Measurements from ENCODE around the gene JMJD7.
A peak's percentile ranks its signal among the peaks of the same experiment; 100 is the strongest.

JMJD7 gene

GRCh38 chr15:41858756-41859155, 30.9 kb downstream of the JMJD7 start:
- no peak for DNase-seq (ENCODE audit: extremely low read depth in 1 of 2, low read depth in 1 of 2)

GRCh38 chr15:41860049-41860828, 32.3 kb downstream of the JMJD7 start:
- DNase-seq (ENCODE audit: extremely low read depth in 1 of 2, low read depth in 1 of 2), result no peak

GRCh38 chr15:41861736-41862356, 34.0 kb downstream of the JMJD7 start:
- no peak for DNase-seq (ENCODE audit: extremely low read depth in 1 of 2, low read depth in 1 of 2)

- DNase-seq (ENCODE audit: extremely low read depth in 1 of 2, low read depth in 1 of 2), result no peak
These were observed 34.7 kb downstream of the JMJD7 start for GRCh38 chr15:41862515-41863116.

GRCh38 chr15:41865490-41866055, 37.7 kb downstream of the JMJD7 start:
- no peak for DNase-seq (ENCODE audit: extremely low read depth in 1 of 2, low read depth in 1 of 2)

- DNase-seq (ENCODE audit: extremely low read depth in 1 of 2, low read depth in 1 of 2), result no peak
These were observed 38.4 kb downstream of the JMJD7 start for GRCh38 chr15:41866263-41866703.

- DNase-seq (ENCODE audit: extremely low read depth in 1 of 2, low read depth in 1 of 2), result no peak
These were observed 39.1 kb downstream of the JMJD7 start for GRCh38 chr15:41866872-41867579.

- no peak for DNase-seq (ENCODE audit: extremely low read depth in 1 of 2, low read depth in 1 of 2)
These were observed 40.4 kb downstream of the JMJD7 start for GRCh38 chr15:41868321-41868720.

- DNase-seq (ENCODE audit: extremely low read depth in 1 of 2, low read depth in 1 of 2), result no peak
These were observed 42.1 kb downstream of the JMJD7 start for GRCh38 chr15:41869770-41870688.

GRCh38 chr15:41870689-41871081, 42.8 kb downstream of the JMJD7 start:
- DNase-seq (ENCODE audit: extremely low read depth in 1 of 2, low read depth in 1 of 2), result peak; percentile 36 to 65

- no peak for DNase-seq (ENCODE audit: extremely low read depth in 1 of 2, low read depth in 1 of 2)
These were observed 43.4 kb downstream of the JMJD7 start for GRCh38 chr15:41871175-41871905.

GRCh38 chr15:41872166-41872747, 44.4 kb downstream of the JMJD7 start:
- DNase-seq (ENCODE audit: extremely low read depth in 1 of 2, low read depth in 1 of 2), result no peak

GRCh38 chr15:41873711-41874110, 45.8 kb downstream of the JMJD7 start:
- DNase-seq (ENCODE audit: extremely low read depth in 1 of 2, low read depth in 1 of 2), result no peak

- no peak for DNase-seq (ENCODE audit: extremely low read depth in 1 of 2, low read depth in 1 of 2)
These were observed 46.8 kb downstream of the JMJD7 start for GRCh38 chr15:41874736-41875135.

- DNase-seq (ENCODE audit: extremely low read depth in 1 of 2, low read depth in 1 of 2), result no peak
These were observed 48.1 kb downstream of the JMJD7 start for GRCh38 chr15:41876007-41876406.

- DNase-seq (ENCODE audit: extremely low read depth in 1 of 2, low read depth in 1 of 2), result no peak
These were observed 48.8 kb downstream of the JMJD7 start for GRCh38 chr15:41876689-41877088.

GRCh38 chr15:41877631-41878354, 49.9 kb downstream of the JMJD7 start:
- DNase-seq (ENCODE audit: extremely low read depth in 1 of 2, low read depth in 1 of 2), result no peak

- no peak for DNase-seq (ENCODE audit: extremely low read depth in 1 of 2, low read depth in 1 of 2)
These were observed 50.4 kb downstream of the JMJD7 start for GRCh38 chr15:41878355-41878699.
